H1 (cell line): ENCODE measurements around the gene CNTNAP3B. TPM values are rescaled to one million over a fixed set of nuclear protein-coding genes. Genes with fewer than 3 reads are reported as not detected.
"Not testable (repeated sequence)": the region's sequence is repeated elsewhere in the genome, so short reads cannot be mapped to it uniquely, and the experiment has no call there.

Source experiments
- CTCF ChIA-PET: fragments of 300-600 bp; sonication (Branson Sonifier 250); formaldehyde crosslinking; loops from one replicate; lab custom pipeline; 2021; ENCODE audit not compliant: partially characterized antibody; lab: Charles Lee
- POLR2A ChIA-PET: fragments of 300-600 bp; sonication (Branson Sonifier 250); formaldehyde crosslinking; loops from one replicate; lab custom pipeline; 2021; ENCODE audit warnings: inconsistent platforms; ENCODE audit not compliant: partially characterized antibody; lab: Charles Lee
- DNase-seq, 2 experiments: peaks; one replicate each; pipeline versions ENCODE4 v3.0.0 to v3.0.0-alpha.2; 2010 to 2022; ENCODE audit warnings: low spot score in 2 of 2, low read depth in 1 of 2, mixed read lengths in 1 of 2
- FAIRE-seq: peaks from 2 replicates; lab custom pipeline; 2011; peaks lifted over from hg19 to GRCh38; lab: Jason Lieb, UNC
- H2AFZ ChIP-seq: 2 replicates; pipeline ENCODE4 v1.8.1; 2012; ENCODE audit warnings: low read length, inconsistent platforms
- H2AK5ac ChIP-seq: 2 replicates; pipeline ENCODE4 v1.6.1; 2013; ENCODE audit warnings: low read depth, low read length
- H2BK120ac ChIP-seq: replicated peaks from 2 replicates; pipeline ENCODE3; 2013; ENCODE audit warnings: low read depth, low read length, inconsistent platforms
- H2BK12ac ChIP-seq: 2 replicates; pipeline ENCODE4 v1.6.1; 2013; ENCODE audit warnings: low read depth, low read length
- H2BK15ac ChIP-seq: 2 replicates; pipeline ENCODE4 v1.6.1; 2013; ENCODE audit warnings: low read length
- H2BK20ac ChIP-seq: 2 replicates; pipeline ENCODE4 v1.6.1; 2013; ENCODE audit warnings: low read length
- H2BK5ac ChIP-seq: 2 replicates; pipeline ENCODE4 v1.6.1; 2013; ENCODE audit warnings: low read depth, low read length
- H3K14ac ChIP-seq: 2 replicates; pipeline ENCODE4 v1.6.1; 2013; ENCODE audit warnings: inconsistent platforms; ENCODE audit not compliant: insufficient read length
- H3K18ac ChIP-seq: 2 replicates; pipeline ENCODE4 v1.6.1; 2013; ENCODE audit warnings: low read length; ENCODE audit errors: extremely low read depth
- H3K23ac ChIP-seq: 2 replicates; pipeline ENCODE4 v1.6.1; 2013; ENCODE audit warnings: inconsistent platforms; ENCODE audit not compliant: insufficient read length
- H3K23me2 ChIP-seq: 2 replicates; pipeline ENCODE4 v1.6.1; 2013; ENCODE audit warnings: low read depth, low read length
- H3K27ac ChIP-seq: 2 replicates; pipeline ENCODE4 v1.6.1; 2011; ENCODE audit warnings: low read depth, low read length, inconsistent platforms
- H3K27me3 ChIP-seq, 4 experiments: replicated peaks in 1 of 4; 1 replicate in 1 of 4; 2 replicates in 3 of 4; pipeline versions ENCODE4 v1.6.1 to v1.8.1; 2011 to 2013; ENCODE audit warnings: low read length in 3 of 4, mild to moderate bottlenecking in 3 of 4, inconsistent platforms in 2 of 4, mixed read lengths in 2 of 4, moderate library complexity in 1 of 4; ENCODE audit not compliant: control insufficient read depth in 3 of 4, insufficient read depth in 3 of 4; ENCODE audit errors: extremely low read depth in 1 of 4
- H3K36me3 ChIP-seq, 4 experiments: 2 replicates each; pipeline versions ENCODE4 v1.6.1 to v1.8.1; 2011 to 2013; ENCODE audit warnings: mild to moderate bottlenecking in 4 of 4, low read length in 3 of 4, moderate library complexity in 2 of 4, control low read depth in 1 of 4, inconsistent platforms in 1 of 4; ENCODE audit not compliant: insufficient read depth in 4 of 4, control insufficient read depth in 2 of 4
- H3K4ac ChIP-seq: replicated peaks from 2 replicates; pipeline ENCODE3; 2013; ENCODE audit warnings: low read length, low read depth, mixed read lengths, inconsistent platforms; ENCODE audit not compliant: insufficient read length
- H3K4me1 ChIP-seq, 4 experiments: replicated peaks in 1 of 4; 1 replicate in 1 of 4; 2 replicates in 3 of 4; pipeline versions ENCODE4 v1.6.1 to v1.8.1; 2011 to 2013; ENCODE audit warnings: low read length in 3 of 4, inconsistent platforms in 2 of 4, mixed read lengths in 1 of 4; ENCODE audit not compliant: insufficient read depth in 4 of 4, control insufficient read depth in 3 of 4
- H3K4me2 ChIP-seq, 2 experiments: 2 replicates each; pipeline versions ENCODE4 v1.6.1 to v1.8.1; 2011 to 2013; ENCODE audit warnings: low read depth in 2 of 2, low read length in 2 of 2, control low read depth in 1 of 2, inconsistent platforms in 1 of 2, mild to moderate bottlenecking in 1 of 2; ENCODE audit not compliant: insufficient read depth in 1 of 2
- H3K4me3 ChIP-seq, 4 experiments: fragments of 200-600, 300-600 bp in 1 of 4; sonication (generic), shearing (Covaris generic), sonication (Bioruptor Twin) in 1 of 4; 2 replicates each; pipeline versions ENCODE4 v1.5.1 to v1.8.1; 2011 to 2016; ENCODE audit warnings: low read length in 4 of 4, low read depth in 3 of 4, control low read depth in 2 of 4, inconsistent platforms in 2 of 4, mild to moderate bottlenecking in 2 of 4, mixed read lengths in 1 of 4, moderate library complexity in 1 of 4; ENCODE audit not compliant: insufficient read depth in 2 of 4; ENCODE audit errors: extremely low read depth in 1 of 4
- H3K56ac ChIP-seq: replicated peaks from 2 replicates; pipeline ENCODE3; 2013; ENCODE audit warnings: low read depth, mild to moderate bottlenecking, mixed read lengths, low read length, inconsistent platforms; ENCODE audit not compliant: insufficient read length
- H3K79me1 ChIP-seq: 2 replicates; pipeline ENCODE4 v1.6.1; 2013; ENCODE audit warnings: low read depth, low read length, control low read depth
- H3K79me2 ChIP-seq, 2 experiments: 2 replicates each; pipeline versions ENCODE4 v1.6.1 to v1.8.1; 2012 to 2013; ENCODE audit warnings: low read length in 2 of 2, mild to moderate bottlenecking in 2 of 2, inconsistent platforms in 1 of 2; ENCODE audit not compliant: insufficient read depth in 2 of 2, control insufficient read depth in 1 of 2
- H3K9ac ChIP-seq, 4 experiments: replicated peaks in 1 of 4; 1 replicate in 1 of 4; 2 replicates in 3 of 4; pipeline versions ENCODE4 v1.6.1 to v1.8.1; 2011 to 2013; ENCODE audit warnings: low read depth in 3 of 4, low read length in 3 of 4, control low read depth in 2 of 4, mild to moderate bottlenecking in 2 of 4, moderate library complexity in 2 of 4, inconsistent platforms in 1 of 4; ENCODE audit errors: extremely low read depth in 1 of 4
- H3K9me3 ChIP-seq, 2 experiments: 2 replicates each; pipeline versions ENCODE4 v1.6.1 to v1.8.1; 2012 to 2013; ENCODE audit warnings: mild to moderate bottlenecking in 2 of 2, moderate library complexity in 2 of 2, control low read depth in 1 of 2, inconsistent platforms in 1 of 2, low read depth in 1 of 2, low read length in 1 of 2, mixed read lengths in 1 of 2; ENCODE audit not compliant: insufficient read depth in 2 of 2
- H4K20me1 ChIP-seq, 2 experiments: replicated peaks in 1 of 2; 2 replicates each; pipeline versions ENCODE3 to v1.8.1; 2011 to 2013; ENCODE audit warnings: inconsistent platforms in 2 of 2, low read length in 2 of 2, mild to moderate bottlenecking in 1 of 2; ENCODE audit not compliant: insufficient read depth in 2 of 2, control insufficient read depth in 1 of 2
- H4K5ac ChIP-seq: 2 replicates; pipeline ENCODE4 v1.6.1; 2013; ENCODE audit warnings: low read length, low read depth, mixed read lengths, inconsistent platforms; ENCODE audit not compliant: insufficient read length
- H4K8ac ChIP-seq: 2 replicates; pipeline ENCODE4 v1.8.0; 2013; ENCODE audit warnings: mild to moderate bottlenecking, moderate library complexity, low read length, inconsistent platforms; ENCODE audit not compliant: insufficient read depth; ENCODE audit errors: extremely low read depth
- H4K91ac ChIP-seq: replicated peaks from 2 replicates; pipeline ENCODE3; 2013; ENCODE audit warnings: low read length, mixed read lengths, inconsistent platforms; ENCODE audit not compliant: insufficient read length
- RAD21 ChIP-seq, 2 experiments: IDR thresholded peaks in 1 of 2; conservative IDR thresholded peaks in 1 of 2; 2 replicates each; pipeline ENCODE4 v1.6.1; 2011; ENCODE audit warnings: low read depth in 2 of 2, low read length in 2 of 2, improper control_type of control experiment in 1 of 2, inconsistent platforms in 1 of 2, mild to moderate bottlenecking in 1 of 2, moderate library complexity in 1 of 2
- WGBS, 2 experiments: shearing (Covaris generic) in 1 of 2; methylation state at CpG; one replicate each; pipeline versions ENCODE4 v1.1.6 to v1.1.7; 2013 to 2015; ENCODE audit warnings: low lambda C conversion rate in 2 of 2, mixed read lengths in 2 of 2, inconsistent platforms in 1 of 2, low coverage in 1 of 2, missing lambda C conversion rate in 1 of 2; ENCODE audit not compliant: insufficient replicate concordance in 2 of 2, insufficient coverage in 1 of 2, insufficient read length in 1 of 2; ENCODE audit errors: extremely low coverage in 1 of 2, missing lambda C conversion rate in 1 of 2; 5-methylcytosine and 5-hydroxymethylcytosine counted together
- polyA plus RNA-seq, 7 experiments: library from polyadenylated mRNA; depleted of rRNA in 3 of 7; stranded (reverse) in 5 of 7; unstranded in 2 of 7; fragments of >200 nt in 5 of 7; fragments of 200-250 nt in 2 of 7; gene quantifications; 1 replicate in 5 of 7; 2 replicates in 1 of 7; 4 replicates in 1 of 7; pipeline versions ENCODE4 v1.2.1 to v1.2.3, GENCODE V29; 2011 to 2013; ENCODE audit warnings: missing spikeins in 2 of 7, mixed read lengths in 2 of 7
- total RNA-seq: library from RNA; stranded (reverse); fragmentation: NEBNext Ultra II Directional; extraction: Animal tissue kit (Norgen Biotek cat#: 25700); gene quantifications from 2 replicates; pipeline ENCODE4 v1.2.1, GENCODE V29; 2021

CNTNAP3B gene
- total and polyA plus RNA-seq, 2 of the 8 experiments (the other 6 are each of a cell fraction or from before 2014, with no cell fraction given): 1.3 to 2.9 TPM

- H3K4me1 ChIP-seq, H3K9me3 ChIP-seq, H4K20me1 ChIP-seq, H3K23me2 ChIP-seq, H4K91ac ChIP-seq, H3K14ac ChIP-seq, POLR2A ChIA-PET, H4K5ac ChIP-seq, H3K18ac ChIP-seq, H3K36me3 ChIP-seq, H2AK5ac ChIP-seq, H3K4ac ChIP-seq, CTCF ChIA-PET, H2BK5ac ChIP-seq, H2AFZ ChIP-seq, H3K9ac ChIP-seq, H3K79me2 ChIP-seq, H2BK20ac ChIP-seq, H3K27ac ChIP-seq, H3K23ac ChIP-seq, H3K4me2 ChIP-seq, H2BK15ac ChIP-seq, H3K4me3 ChIP-seq, H4K8ac ChIP-seq, H2BK120ac ChIP-seq, H3K79me1 ChIP-seq, FAIRE-seq, H2BK12ac ChIP-seq, H3K27me3 ChIP-seq, H3K56ac ChIP-seq: not testable (repeated sequence)
- 60% methylated on average over 3 of the region's 7 CpGs; no CpG with 5 or more reads in 1 of the 2 experiments for WGBS, 2 experiments
- peak in 1 of 2 experiments; percentile 9 for DNase-seq
- peak in 1 of 2 experiments; percentile 17; a peak in 3 of 4 replicates for TF ChIP-seq RAD21 (IDR thresholded peaks at IDR 0.05 in 1 of 2, conservative IDR thresholded peaks at IDR 0.05 in 1 of 2; ENCODE audit: low read depth in 2 of 2, low read length in 2 of 2)
Observed at GRCh38 chr9:42121007-42121406, 8.2 kb downstream of the CNTNAP3B start.

DNA sequence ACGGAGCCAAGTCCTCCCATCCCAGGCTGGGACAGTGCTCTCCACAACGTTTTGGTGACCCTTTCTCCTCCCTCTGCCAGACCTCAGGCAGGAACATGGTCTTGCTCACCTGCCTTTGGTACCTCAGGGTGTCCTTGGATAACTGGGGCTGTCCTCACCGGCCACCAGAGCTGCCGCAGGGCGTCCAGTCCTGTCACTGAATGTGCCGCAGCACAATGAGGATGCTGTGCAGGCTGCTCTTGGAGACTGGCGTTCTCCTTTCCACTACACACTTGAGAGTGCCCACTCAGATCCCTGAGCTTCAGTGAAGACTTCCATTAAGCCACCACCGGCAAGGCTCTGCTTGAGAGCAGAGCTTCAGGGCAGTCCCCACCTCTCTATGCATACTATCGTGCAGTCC is 33.3 kb downstream of the CNTNAP3B start:
- H3K79me2 ChIP-seq, H3K23me2 ChIP-seq, FAIRE-seq: not testable (repeated sequence)

More for the DNA sequence above, 33.3 kb downstream of the CNTNAP3B start:
- H3K18ac ChIP-seq, POLR2A ChIA-PET, H3K23ac ChIP-seq, H3K4me1 ChIP-seq, H4K5ac ChIP-seq, H2AK5ac ChIP-seq, H3K14ac ChIP-seq, H3K36me3 ChIP-seq, H3K27ac ChIP-seq, H2AFZ ChIP-seq, H2BK12ac ChIP-seq, CTCF ChIA-PET, H3K4me2 ChIP-seq, H3K27me3 ChIP-seq, H2BK15ac ChIP-seq, H3K79me1 ChIP-seq, H3K4ac ChIP-seq, DNase-seq, H3K4me3 ChIP-seq, H2BK5ac ChIP-seq, H3K9me3 ChIP-seq, H4K20me1 ChIP-seq, H3K56ac ChIP-seq, H2BK120ac ChIP-seq, H3K9ac ChIP-seq, H4K91ac ChIP-seq, H2BK20ac ChIP-seq, H4K8ac ChIP-seq: not testable (repeated sequence)
- 83% methylated on average over 7 of the region's 9 CpGs; no CpG with 5 or more reads in 1 of the 2 experiments for WGBS, 2 experiments
